ENCODE measurements around the gene KCNAB1. TPM values are rescaled to one million over a fixed set of nuclear protein-coding genes. Genes with fewer than 3 reads are reported as not detected.

Gene KCNAB1
- total and polyA plus RNA-seq, 4 donors, result 0.76 to 2.8 (median 1.0) TPM

DNA sequence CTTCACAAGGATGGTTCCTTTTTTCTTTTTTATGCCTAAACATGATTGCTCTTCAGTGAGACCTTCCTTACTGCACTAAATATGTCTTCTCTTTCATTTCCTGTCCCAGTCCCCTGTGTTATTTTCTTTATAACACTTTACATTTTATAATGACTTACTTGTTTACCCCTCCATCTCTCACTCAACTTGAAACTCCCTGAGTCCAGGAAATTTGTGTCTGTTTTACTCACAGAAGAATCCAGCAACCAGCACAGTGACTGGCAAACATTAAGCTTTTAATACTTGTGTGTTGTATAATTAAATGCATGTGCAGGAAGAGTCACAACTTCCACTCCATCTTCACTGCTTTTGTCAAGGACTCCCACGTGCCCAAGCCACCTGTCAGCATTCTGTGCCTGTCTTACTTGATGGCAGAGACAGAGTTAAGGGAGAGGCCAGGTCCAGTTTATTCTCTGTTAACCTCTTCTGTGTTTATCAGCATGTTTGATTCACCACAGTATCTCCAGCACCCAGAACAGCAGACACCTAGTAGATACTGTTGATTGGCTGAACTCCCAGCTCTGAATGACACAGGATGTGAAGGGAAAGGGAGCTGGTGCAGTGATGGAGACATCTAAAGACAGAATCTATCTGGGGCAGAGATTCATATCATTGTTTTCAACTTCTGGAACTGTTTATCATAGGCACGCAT is 391.8 kb downstream of the KCNAB1 start:
- Histone ChIP-seq H3K9ac (ENCODE audit: low read depth in 1 of 2, low read length in 2 of 2) (no peak overlapping the region), H3K4me1 (ENCODE audit: control insufficient read depth in 4 of 4, insufficient read depth in 4 of 4, low read length in 3 of 4) (no peaks in the 10 kb centered on the region), H3K9me3 (ENCODE audit: control insufficient read depth in 4 of 4, low read length in 3 of 4) (no peaks in the 10 kb centered on the region), H3K36me3 (ENCODE audit: control insufficient read depth in 4 of 4, insufficient read depth in 3 of 4, low read depth in 1 of 4, low read length in 3 of 4) (no peaks in the 10 kb centered on the region), H3K27ac (ENCODE audit: low read depth in 1 of 2, low read length in 2 of 2) (no peak overlapping the region), H3K27me3 (ENCODE audit: control insufficient read depth in 4 of 4, insufficient read depth in 4 of 4, low read length in 3 of 4) (no peaks in the 10 kb centered on the region), H3K4me3 (ENCODE audit: low read depth in 1 of 3, low read length in 3 of 3) (no peak overlapping the region)
- no peak for DNase-seq (ENCODE audit: low spot score)
- WGBS, result 79% methylated on average over 2 of the region's 2 CpGs
- TF ChIP-seq FOXA2 (IDR thresholded peaks at IDR 0.05) (no peak), HNF4G (IDR thresholded peaks at IDR 0.05) (no peak), NR2F2 (IDR thresholded peaks at IDR 0.05) (no peak), JUND (IDR thresholded peaks at IDR 0.05) (no peak), TAF1 (conservative IDR thresholded peaks at IDR 0.05) (no peak), FOXA1 (IDR thresholded peaks at IDR 0.05) (no peak), SP1 (IDR thresholded peaks at IDR 0.05) (no peak), RXRA (IDR thresholded peaks at IDR 0.05) (no peak), RAD21 (IDR thresholded peaks at IDR 0.05) (no peak), YY1 (IDR thresholded peaks at IDR 0.05) (no peak)
- TF ChIP-seq, protein P1, sequence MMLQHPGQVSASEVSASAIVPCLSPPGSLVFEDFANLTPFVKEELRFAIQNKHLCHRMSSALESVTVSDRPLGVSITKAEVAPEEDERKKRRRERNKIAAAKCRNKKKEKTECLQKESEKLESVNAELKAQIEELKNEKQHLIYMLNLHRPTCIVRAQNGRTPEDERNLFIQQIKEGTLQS (IDR thresholded peaks at IDR 0.05), result no peak
- TF ChIP-seq, protein P2, sequence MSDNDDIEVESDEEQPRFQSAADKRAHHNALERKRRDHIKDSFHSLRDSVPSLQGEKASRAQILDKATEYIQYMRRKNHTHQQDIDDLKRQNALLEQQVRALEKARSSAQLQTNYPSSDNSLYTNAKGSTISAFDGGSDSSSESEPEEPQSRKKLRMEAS (IDR thresholded peaks at IDR 0.05), result no peak
- TF ChIP-seq, protein P3, sequence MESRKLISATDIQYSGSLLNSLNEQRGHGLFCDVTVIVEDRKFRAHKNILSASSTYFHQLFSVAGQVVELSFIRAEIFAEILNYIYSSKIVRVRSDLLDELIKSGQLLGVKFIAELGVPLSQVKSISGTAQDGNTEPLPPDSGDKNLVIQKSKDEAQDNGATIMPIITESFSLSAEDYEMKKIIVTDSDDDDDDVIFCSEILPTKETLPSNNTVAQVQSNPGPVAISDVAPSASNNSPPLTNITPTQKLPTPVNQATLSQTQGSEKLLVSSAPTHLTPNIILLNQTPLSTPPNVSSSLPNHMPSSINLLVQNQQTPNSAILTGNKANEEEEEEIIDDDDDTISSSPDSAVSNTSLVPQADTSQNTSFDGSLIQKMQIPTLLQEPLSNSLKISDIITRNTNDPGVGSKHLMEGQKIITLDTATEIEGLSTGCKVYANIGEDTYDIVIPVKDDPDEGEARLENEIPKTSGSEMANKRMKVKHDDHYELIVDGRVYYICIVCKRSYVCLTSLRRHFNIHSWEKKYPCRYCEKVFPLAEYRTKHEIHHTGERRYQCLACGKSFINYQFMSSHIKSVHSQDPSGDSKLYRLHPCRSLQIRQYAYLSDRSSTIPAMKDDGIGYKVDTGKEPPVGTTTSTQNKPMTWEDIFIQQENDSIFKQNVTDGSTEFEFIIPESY (IDR thresholded peaks at IDR 0.05), result no peak

DNA sequence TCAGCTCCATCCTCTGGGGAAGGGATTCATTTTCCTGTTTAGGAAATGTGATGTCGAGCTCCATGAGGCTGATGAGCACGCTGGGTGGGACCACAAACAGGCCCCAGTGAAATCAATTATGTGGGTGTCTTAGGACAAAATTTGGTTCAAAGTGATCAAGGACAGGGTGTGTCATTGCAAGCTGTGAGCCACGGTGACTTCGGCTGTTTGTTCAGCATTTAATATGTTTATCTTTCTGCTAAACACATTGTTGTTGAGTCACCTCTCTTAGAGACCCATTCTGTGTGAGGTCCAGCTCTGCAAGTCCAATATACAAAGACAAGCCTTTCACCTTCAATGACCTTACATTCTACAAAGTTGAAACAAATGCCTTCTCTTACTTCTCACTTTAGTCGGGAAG is 393.2 kb downstream of the KCNAB1 start:
- Histone ChIP-seq H3K27ac (ENCODE audit: low read depth in 1 of 2, low read length in 2 of 2) (no peak overlapping the region), H3K9ac (ENCODE audit: low read depth in 1 of 2, low read length in 2 of 2) (no peak overlapping the region), H3K9me3 (ENCODE audit: control insufficient read depth in 4 of 4, low read length in 3 of 4) (no peaks in the 10 kb centered on the region), H3K4me3 (ENCODE audit: low read depth in 1 of 3, low read length in 3 of 3) (no peak overlapping the region), H3K27me3 (ENCODE audit: control insufficient read depth in 4 of 4, insufficient read depth in 4 of 4, low read length in 3 of 4) (no peaks in the 10 kb centered on the region), H3K4me1 (ENCODE audit: control insufficient read depth in 4 of 4, insufficient read depth in 4 of 4, low read length in 3 of 4) (no peaks in the 10 kb centered on the region), H3K36me3 (ENCODE audit: control insufficient read depth in 4 of 4, insufficient read depth in 3 of 4, low read depth in 1 of 4, low read length in 3 of 4) (no peaks in the 10 kb centered on the region)
- no peak for DNase-seq (ENCODE audit: low spot score)
- WGBS, result 56% methylated on average over 5 of the region's 5 CpGs
- TF ChIP-seq HNF4A (conservative IDR thresholded peaks at IDR 0.05) (no peak), FOXA1 (IDR thresholded peaks at IDR 0.05) (no peak), RAD21 (IDR thresholded peaks at IDR 0.05) (no peak), FOXA2 (IDR thresholded peaks at IDR 0.05) (no peak), EGR1 (IDR thresholded peaks at IDR 0.05; ENCODE audit: low read depth in 2 of 2) (no peak), NR2F2 (IDR thresholded peaks at IDR 0.05) (no peak), YY1 (IDR thresholded peaks at IDR 0.05) (no peak), JUND (IDR thresholded peaks at IDR 0.05) (no peak), GABPA (IDR thresholded peaks at IDR 0.05 in 1 of 2, conservative IDR thresholded peaks at IDR 0.05 in 1 of 2) (no peak), HNF4G (IDR thresholded peaks at IDR 0.05) (no peak)
- TF ChIP-seq, protein P4, sequence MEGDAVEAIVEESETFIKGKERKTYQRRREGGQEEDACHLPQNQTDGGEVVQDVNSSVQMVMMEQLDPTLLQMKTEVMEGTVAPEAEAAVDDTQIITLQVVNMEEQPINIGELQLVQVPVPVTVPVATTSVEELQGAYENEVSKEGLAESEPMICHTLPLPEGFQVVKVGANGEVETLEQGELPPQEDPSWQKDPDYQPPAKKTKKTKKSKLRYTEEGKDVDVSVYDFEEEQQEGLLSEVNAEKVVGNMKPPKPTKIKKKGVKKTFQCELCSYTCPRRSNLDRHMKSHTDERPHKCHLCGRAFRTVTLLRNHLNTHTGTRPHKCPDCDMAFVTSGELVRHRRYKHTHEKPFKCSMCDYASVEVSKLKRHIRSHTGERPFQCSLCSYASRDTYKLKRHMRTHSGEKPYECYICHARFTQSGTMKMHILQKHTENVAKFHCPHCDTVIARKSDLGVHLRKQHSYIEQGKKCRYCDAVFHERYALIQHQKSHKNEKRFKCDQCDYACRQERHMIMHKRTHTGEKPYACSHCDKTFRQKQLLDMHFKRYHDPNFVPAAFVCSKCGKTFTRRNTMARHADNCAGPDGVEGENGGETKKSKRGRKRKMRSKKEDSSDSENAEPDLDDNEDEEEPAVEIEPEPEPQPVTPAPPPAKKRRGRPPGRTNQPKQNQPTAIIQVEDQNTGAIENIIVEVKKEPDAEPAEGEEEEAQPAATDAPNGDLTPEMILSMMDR (IDR thresholded peaks at IDR 0.05; ENCODE audit: low read depth, low read length, missing input control), result no peak
- TF ChIP-seq, protein P5, sequence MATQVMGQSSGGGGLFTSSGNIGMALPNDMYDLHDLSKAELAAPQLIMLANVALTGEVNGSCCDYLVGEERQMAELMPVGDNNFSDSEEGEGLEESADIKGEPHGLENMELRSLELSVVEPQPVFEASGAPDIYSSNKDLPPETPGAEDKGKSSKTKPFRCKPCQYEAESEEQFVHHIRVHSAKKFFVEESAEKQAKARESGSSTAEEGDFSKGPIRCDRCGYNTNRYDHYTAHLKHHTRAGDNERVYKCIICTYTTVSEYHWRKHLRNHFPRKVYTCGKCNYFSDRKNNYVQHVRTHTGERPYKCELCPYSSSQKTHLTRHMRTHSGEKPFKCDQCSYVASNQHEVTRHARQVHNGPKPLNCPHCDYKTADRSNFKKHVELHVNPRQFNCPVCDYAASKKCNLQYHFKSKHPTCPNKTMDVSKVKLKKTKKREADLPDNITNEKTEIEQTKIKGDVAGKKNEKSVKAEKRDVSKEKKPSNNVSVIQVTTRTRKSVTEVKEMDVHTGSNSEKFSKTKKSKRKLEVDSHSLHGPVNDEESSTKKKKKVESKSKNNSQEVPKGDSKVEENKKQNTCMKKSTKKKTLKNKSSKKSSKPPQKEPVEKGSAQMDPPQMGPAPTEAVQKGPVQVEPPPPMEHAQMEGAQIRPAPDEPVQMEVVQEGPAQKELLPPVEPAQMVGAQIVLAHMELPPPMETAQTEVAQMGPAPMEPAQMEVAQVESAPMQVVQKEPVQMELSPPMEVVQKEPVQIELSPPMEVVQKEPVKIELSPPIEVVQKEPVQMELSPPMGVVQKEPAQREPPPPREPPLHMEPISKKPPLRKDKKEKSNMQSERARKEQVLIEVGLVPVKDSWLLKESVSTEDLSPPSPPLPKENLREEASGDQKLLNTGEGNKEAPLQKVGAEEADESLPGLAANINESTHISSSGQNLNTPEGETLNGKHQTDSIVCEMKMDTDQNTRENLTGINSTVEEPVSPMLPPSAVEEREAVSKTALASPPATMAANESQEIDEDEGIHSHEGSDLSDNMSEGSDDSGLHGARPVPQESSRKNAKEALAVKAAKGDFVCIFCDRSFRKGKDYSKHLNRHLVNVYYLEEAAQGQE (IDR thresholded peaks at IDR 0.05), result no peak
- TF ChIP-seq, protein P1 (IDR thresholded peaks at IDR 0.05), result no peak

Measured in liver (tissue), 9 donors.